OCI-LY7 (cell line): ENCODE data around the gene PCNT. TPM values are rescaled to one million over a fixed set of nuclear protein-coding genes. Genes with fewer than 3 reads are reported as not detected.

Experiments
- BruUV-seq: library from RNA; stranded (reverse); fragments of 400-500 nt; replicated peaks from 2 replicates; lab custom pipeline; 2021; lab: Mats Ljungman, UMichigan
- CTCF ChIA-PET: fragments of 300-600 bp; sonication (Branson Sonifier 250); formaldehyde crosslinking; loops from one replicate; lab custom pipeline; 2022; ENCODE audit warnings: antibody characterized with exemption; ENCODE audit not compliant: unreplicated experiment; lab: Charles Lee
- POLR2A ChIA-PET: fragments of 300-600 bp; sonication (Branson Sonifier 250); formaldehyde crosslinking; loops from one replicate; lab custom pipeline; 2022; ENCODE audit warnings: antibody characterized with exemption; lab: Charles Lee
- DNase-seq: peaks from one replicate; pipeline ENCODE4 v3.0.0-alpha.2; 2015; ENCODE audit warnings: low spot score
- H2AFZ ChIP-seq: fragments of 200-600 bp; sonication (generic), shearing (Covaris generic); 2 replicates; pipeline ENCODE4 v1.6.1; 2014; ENCODE audit warnings: mild to moderate bottlenecking, antibody characterized with exemption, low read length, moderate library complexity
- H3K27ac ChIP-seq: fragments of 200-600 bp; sonication (generic); 2 replicates; pipeline ENCODE4 v1.5.1; 2014; ENCODE audit warnings: mixed run types, low read depth, mild to moderate bottlenecking, moderate library complexity, low read length, inconsistent platforms; ENCODE audit not compliant: poor library complexity, severe bottlenecking
- H3K36me3 ChIP-seq: fragments of 200-600 bp; sonication (generic); 2 replicates; pipeline ENCODE4 v1.6.1; 2014; ENCODE audit warnings: mild to moderate bottlenecking, antibody characterized with exemption, low read length, moderate library complexity, mixed read lengths; ENCODE audit not compliant: insufficient read depth
- H3K4me1 ChIP-seq: fragments of 200-600 bp; sonication (generic); 2 replicates; pipeline ENCODE4 v1.5.1; 2014; ENCODE audit warnings: mild to moderate bottlenecking, low read length; ENCODE audit not compliant: insufficient read depth, poor library complexity, severe bottlenecking
- H3K4me2 ChIP-seq: fragments of 200-600 bp; sonication (generic); 2 replicates; pipeline ENCODE4 v1.6.1; 2014; ENCODE audit warnings: mild to moderate bottlenecking, low read length
- H3K4me3 ChIP-seq: fragments of 200-600 bp; sonication (generic); 2 replicates; pipeline ENCODE4 v1.5.1; 2014; ENCODE audit warnings: mild to moderate bottlenecking, low read depth, low read length; ENCODE audit not compliant: poor library complexity, severe bottlenecking
- H3K79me2 ChIP-seq: fragments of 200-600 bp; sonication (generic); 2 replicates; pipeline ENCODE4 v1.6.1; 2016; ENCODE audit warnings: low read depth, mild to moderate bottlenecking, low read length, moderate library complexity, mixed read lengths; ENCODE audit not compliant: insufficient read depth
- H3K9me2 ChIP-seq: fragments of 200-600 bp; sonication (generic); 2 replicates; pipeline ENCODE4 v1.6.1; 2016; ENCODE audit warnings: mild to moderate bottlenecking, low read length, mixed read lengths; ENCODE audit not compliant: insufficient read depth
- H3K9me3 ChIP-seq: fragments of 200-600 bp; sonication (generic); 2 replicates; pipeline ENCODE4 v1.6.1; 2014; ENCODE audit warnings: mild to moderate bottlenecking, mixed run types, low read length, mixed read lengths
- H4K20me1 ChIP-seq: fragments of 200-600 bp; sonication (generic); 2 replicates; pipeline ENCODE4 v1.6.1; 2014; ENCODE audit warnings: mild to moderate bottlenecking, antibody characterized with exemption, low read length, moderate library complexity, mixed read lengths; ENCODE audit not compliant: insufficient read depth
- EZH2phosphoT487 ChIP-seq: fragments of 200-600 bp; sonication (generic); IDR thresholded peaks from 2 replicates; pipeline ENCODE4 v1.6.1; 2018; ENCODE audit warnings: low read depth, borderline replicate concordance, mild to moderate bottlenecking, mixed run types, antibody characterized with exemption, low read length, moderate library complexity, mixed read lengths
- intact Hi-C: fragments of 100-400 bp; cut with micrococcal nuclease; formaldehyde crosslinking; loops from one replicate; pipeline ENCODE4 v1.10.0; 2022; ENCODE audit not compliant: unreplicated experiment
- total RNA-seq, 2 experiments: library from RNA; depleted of rRNA in 1 of 2; stranded (reverse); fragments of >200 nt in 1 of 2; shearing (Covaris generic) in 1 of 2; gene quantifications; 2 replicates each; pipeline ENCODE4 v1.2.3, GENCODE V29; 2014 to 2022
- TF ChIP-seq, protein P1 (sequence below): fragments of 200-600 bp; sonication (generic); conservative IDR thresholded peaks from 2 replicates; pipeline ENCODE4 v1.5.1; 2014; ENCODE audit warnings: mild to moderate bottlenecking, antibody characterized with exemption, low read length, moderate library complexity, mixed read lengths

The PCNT gene
- total RNA-seq, 2 experiments from 2014 or later: 48.4 to 84.1 TPM

DNA sequence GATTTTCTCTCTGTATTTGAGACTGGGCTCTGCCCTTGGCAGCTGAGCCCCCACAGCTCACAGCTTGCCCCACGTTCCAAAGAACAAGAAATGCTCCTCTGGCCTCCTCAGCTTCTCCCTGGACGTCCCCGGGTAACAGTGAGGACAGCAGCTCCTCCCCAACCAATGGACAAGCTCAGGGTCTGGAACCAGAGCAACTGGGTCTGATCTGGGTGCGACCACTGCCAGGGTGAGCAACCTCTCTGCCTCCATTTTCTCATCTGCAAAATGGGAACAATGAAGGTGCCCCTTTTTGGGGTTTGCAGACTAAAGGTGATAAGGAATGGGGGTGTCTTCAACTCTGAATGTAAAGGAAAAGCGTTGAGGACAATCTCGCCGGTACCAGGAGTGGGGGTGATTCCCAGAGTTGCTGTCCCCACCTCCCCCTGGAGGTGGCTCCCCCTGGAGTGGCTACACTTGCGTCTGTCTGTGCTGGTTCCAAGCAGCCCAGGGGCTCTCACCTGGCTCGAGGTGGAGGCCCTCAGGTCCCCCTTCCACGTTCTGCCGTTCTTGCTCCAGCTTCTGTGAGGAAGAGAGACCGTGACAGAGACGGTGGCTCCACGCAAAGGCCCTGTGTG is 7.1 kb upstream of the PCNT start:
- TF ChIP-seq, protein P1, sequence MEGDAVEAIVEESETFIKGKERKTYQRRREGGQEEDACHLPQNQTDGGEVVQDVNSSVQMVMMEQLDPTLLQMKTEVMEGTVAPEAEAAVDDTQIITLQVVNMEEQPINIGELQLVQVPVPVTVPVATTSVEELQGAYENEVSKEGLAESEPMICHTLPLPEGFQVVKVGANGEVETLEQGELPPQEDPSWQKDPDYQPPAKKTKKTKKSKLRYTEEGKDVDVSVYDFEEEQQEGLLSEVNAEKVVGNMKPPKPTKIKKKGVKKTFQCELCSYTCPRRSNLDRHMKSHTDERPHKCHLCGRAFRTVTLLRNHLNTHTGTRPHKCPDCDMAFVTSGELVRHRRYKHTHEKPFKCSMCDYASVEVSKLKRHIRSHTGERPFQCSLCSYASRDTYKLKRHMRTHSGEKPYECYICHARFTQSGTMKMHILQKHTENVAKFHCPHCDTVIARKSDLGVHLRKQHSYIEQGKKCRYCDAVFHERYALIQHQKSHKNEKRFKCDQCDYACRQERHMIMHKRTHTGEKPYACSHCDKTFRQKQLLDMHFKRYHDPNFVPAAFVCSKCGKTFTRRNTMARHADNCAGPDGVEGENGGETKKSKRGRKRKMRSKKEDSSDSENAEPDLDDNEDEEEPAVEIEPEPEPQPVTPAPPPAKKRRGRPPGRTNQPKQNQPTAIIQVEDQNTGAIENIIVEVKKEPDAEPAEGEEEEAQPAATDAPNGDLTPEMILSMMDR: no peak
- TF ChIP-seq EZH2phosphoT487: no peak
- CTCF ChIA-PET: no interaction called here
- peaks cover 92% of the 10 kb centered on the region for H3K36me3 ChIP-seq
- no peak for DNase-seq
- H3K9me2 ChIP-seq: no peaks in the 10 kb centered on the region
- H3K4me3 ChIP-seq: no peak overlapping the region
- no peak overlapping the region for H3K4me2 ChIP-seq
- peaks cover 12% of the 10 kb centered on the region for H4K20me1 ChIP-seq
- H3K4me1 ChIP-seq: peaks cover 18% of the 10 kb centered on the region
- H3K9me3 ChIP-seq: no peaks in the 10 kb centered on the region
- no peak overlapping the region for H3K27ac ChIP-seq
- intact Hi-C loops: no loop called here
- POLR2A ChIA-PET: no interaction called here
- no peak overlapping the region for H2AFZ ChIP-seq
- no TSS peak for BruUV-seq
- peaks cover 33% of the 10 kb centered on the region for H3K79me2 ChIP-seq

DNA sequence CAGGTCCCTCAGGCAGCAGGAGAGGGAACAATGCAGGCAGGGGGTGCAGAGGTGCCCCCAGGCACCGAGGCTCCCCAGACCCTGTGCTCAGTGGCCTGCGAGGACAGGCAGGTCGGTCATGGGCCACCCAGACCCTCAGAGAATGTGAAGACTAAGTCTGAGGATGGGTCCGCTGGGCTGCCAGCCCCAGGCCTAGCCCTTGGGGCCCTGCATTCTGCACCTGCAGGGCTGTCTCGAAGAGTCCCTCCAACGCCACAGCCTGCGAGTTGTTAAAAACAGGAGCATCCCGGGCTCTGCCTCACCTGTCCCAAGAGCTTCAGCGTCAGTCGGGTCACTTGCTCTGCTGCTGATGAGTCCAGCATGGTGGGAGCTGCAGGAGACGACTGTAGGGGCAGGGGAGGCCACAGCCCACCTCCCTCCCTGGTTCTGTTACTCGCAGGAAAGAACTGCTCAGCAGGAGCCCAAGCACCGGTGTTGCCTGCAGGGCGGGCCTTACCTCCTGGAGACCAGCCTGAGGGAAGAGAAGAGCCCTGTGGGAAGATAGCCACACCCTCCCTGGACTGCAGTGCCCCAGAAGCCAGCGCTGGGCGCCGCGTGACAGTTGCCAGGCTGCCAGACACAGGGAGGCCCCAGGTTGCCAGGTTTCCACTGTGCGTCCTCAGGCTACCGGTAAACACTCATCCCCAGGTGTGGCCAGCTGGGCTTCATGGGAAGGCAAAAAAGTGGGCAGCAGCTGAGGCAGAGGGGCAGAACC is 6.1 kb upstream of the PCNT start:
- no TSS peak for BruUV-seq
- no peak overlapping the region for H2AFZ ChIP-seq
- H3K27ac ChIP-seq: no peak overlapping the region
- peaks cover 19% of the 10 kb centered on the region for H3K4me1 ChIP-seq
- CTCF ChIA-PET: no interaction called here
- H3K4me2 ChIP-seq: no peak overlapping the region
- H3K79me2 ChIP-seq: peaks cover 44% of the 10 kb centered on the region
- no peak overlapping the region for H3K4me3 ChIP-seq
- DNase-seq: no peak
- POLR2A ChIA-PET: no interaction called here
- intact Hi-C loops: no loop called here
- TF ChIP-seq, protein P1: no peak
- TF ChIP-seq EZH2phosphoT487: no peak
- peaks cover 96% of the 10 kb centered on the region for H3K36me3 ChIP-seq
- no peaks in the 10 kb centered on the region for H3K9me2 ChIP-seq
- no peaks in the 10 kb centered on the region for H3K9me3 ChIP-seq
- H4K20me1 ChIP-seq: peaks cover 23% of the 10 kb centered on the region

DNA sequence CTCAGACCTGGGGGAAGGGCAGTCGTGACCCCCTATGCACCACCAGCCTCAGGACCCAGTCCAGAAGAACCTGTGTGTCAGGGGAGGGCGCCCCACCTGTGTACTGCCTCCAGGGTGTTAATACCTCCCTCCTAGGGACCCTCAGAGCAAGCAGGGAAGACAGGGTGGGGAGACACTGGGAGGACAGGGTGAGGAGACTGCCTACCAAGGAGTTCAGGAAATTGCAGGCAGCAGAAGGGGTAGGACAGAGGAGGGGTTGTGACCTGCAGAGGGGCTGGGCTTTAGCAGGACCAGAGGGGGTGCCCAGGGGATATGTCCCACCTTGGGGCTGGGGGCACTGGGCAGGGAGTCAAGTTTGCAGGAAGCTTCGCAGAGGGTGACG is 5.5 kb upstream of the PCNT start:
- Histone ChIP-seq H4K20me1 (peaks cover 25% of the 10 kb centered on the region), H2AFZ (no peak overlapping the region), H3K4me3 (no peak overlapping the region), H3K4me2 (no peak overlapping the region), H3K79me2 (peaks cover 49% of the 10 kb centered on the region), H3K9me3 (no peaks in the 10 kb centered on the region), H3K9me2 (no peaks in the 10 kb centered on the region), H3K27ac (no peak overlapping the region), H3K36me3 (peaks cover 95% of the 10 kb centered on the region), H3K4me1 (peaks cover 19% of the 10 kb centered on the region)
- CTCF ChIA-PET: no interaction called here
- POLR2A ChIA-PET: no interaction called here
- intact Hi-C loops: no loop called here
- TF ChIP-seq, protein P1: no peak
- no peak for TF ChIP-seq EZH2phosphoT487
- BruUV-seq: no TSS peak
- DNase-seq: no peak
